ENCODE measurements around the gene CALR. TPM values are rescaled to one million over a fixed set of nuclear protein-coding genes. Genes with fewer than 3 reads are reported as not detected.

The CALR gene
- total and polyA plus RNA-seq, 2 donors (not counting 3 experiments of a cell fraction or from before 2014, with no cell fraction given), result 1,135 to 1,636 TPM

- dilution Hi-C loops (cut with MboI; ENCODE audit: extremely low pct_ligation_motif_present, low sequenced_read_pairs) (no loop called here), intact Hi-C loops (cut with micrococcal nuclease) (no loop called here)
- ChIA-PET CTCF (no interaction called here), POLR2A (no interaction called here)
- H3K4me1 ChIP-seq (ENCODE audit: control insufficient read depth, extremely low read depth, insufficient read depth, low read length), result peaks cover 28% of the 10 kb centered on the region
- FAIRE-seq (no peak), DNase-seq (ENCODE audit: low read depth, low spot score) (no peak)
- H4K20me1 ChIP-seq (replicated peaks; ENCODE audit: control insufficient read depth, extremely low read depth, insufficient read depth, low read length), result no peaks in the 10 kb centered on the region
- TF ChIP-seq MAX (IDR thresholded peaks at IDR 0.05; ENCODE audit: insufficient read depth, insufficient read length), result no peak
- no peak for TF ChIP-seq POLR2A (IDR thresholded peaks at IDR 0.05; ENCODE audit: low read depth, low read length)
- TF ChIP-seq FOS (IDR thresholded peaks at IDR 0.05; ENCODE audit: borderline replicate concordance, insufficient read depth, low read length), result no peak
- TF ChIP-seq JUN (IDR thresholded peaks at IDR 0.05; ENCODE audit: borderline replicate concordance, insufficient read depth, insufficient read length, low read depth), result no peak
- TF ChIP-seq POLR2AphosphoS5 (IDR thresholded peaks at IDR 0.05; ENCODE audit: insufficient read depth, low read depth, low read length), result no peak
- TF ChIP-seq, protein P1, sequence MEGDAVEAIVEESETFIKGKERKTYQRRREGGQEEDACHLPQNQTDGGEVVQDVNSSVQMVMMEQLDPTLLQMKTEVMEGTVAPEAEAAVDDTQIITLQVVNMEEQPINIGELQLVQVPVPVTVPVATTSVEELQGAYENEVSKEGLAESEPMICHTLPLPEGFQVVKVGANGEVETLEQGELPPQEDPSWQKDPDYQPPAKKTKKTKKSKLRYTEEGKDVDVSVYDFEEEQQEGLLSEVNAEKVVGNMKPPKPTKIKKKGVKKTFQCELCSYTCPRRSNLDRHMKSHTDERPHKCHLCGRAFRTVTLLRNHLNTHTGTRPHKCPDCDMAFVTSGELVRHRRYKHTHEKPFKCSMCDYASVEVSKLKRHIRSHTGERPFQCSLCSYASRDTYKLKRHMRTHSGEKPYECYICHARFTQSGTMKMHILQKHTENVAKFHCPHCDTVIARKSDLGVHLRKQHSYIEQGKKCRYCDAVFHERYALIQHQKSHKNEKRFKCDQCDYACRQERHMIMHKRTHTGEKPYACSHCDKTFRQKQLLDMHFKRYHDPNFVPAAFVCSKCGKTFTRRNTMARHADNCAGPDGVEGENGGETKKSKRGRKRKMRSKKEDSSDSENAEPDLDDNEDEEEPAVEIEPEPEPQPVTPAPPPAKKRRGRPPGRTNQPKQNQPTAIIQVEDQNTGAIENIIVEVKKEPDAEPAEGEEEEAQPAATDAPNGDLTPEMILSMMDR (IDR thresholded peaks at IDR 0.05; ENCODE audit: extremely low read depth in 1 of 2, insufficient read depth in 1 of 2, low read depth in 1 of 2, low read length in 2 of 2), result no peak
- no peak for TF ChIP-seq MYC (IDR thresholded peaks at IDR 0.05; ENCODE audit: low read depth, low read length)
- no peak for TF ChIP-seq GATA2 (IDR thresholded peaks at IDR 0.05; ENCODE audit: insufficient read depth, insufficient read length, low read depth, low read length)
- TF ChIP-seq EZH2 (IDR thresholded peaks at IDR 0.05; ENCODE audit: borderline replicate concordance, low read depth, low read length, severe bottlenecking), result no peak
- no peaks in the 10 kb centered on the region for H3K9me3 ChIP-seq (replicated peaks; ENCODE audit: control insufficient read depth, insufficient read depth, low read length)
- H3K36me3 ChIP-seq (ENCODE audit: control insufficient read depth in 2 of 2, extremely low read depth in 1 of 2, insufficient read depth in 2 of 2, low read length in 2 of 2), result peaks cover 16 to 43% of the 10 kb centered on the region in 2 experiments
- no peaks in the 10 kb centered on the region for H3K27me3 ChIP-seq (ENCODE audit: control insufficient read depth in 2 of 2, insufficient read depth in 2 of 2, low read length in 2 of 2)
- H3K4me3 ChIP-seq (replicated peaks in 1 of 3; ENCODE audit: insufficient read depth in 1 of 3, low read depth in 1 of 3, low read length in 3 of 3), result no peak overlapping the region
- BruUV-seq (replicated peaks), result no TSS peak
- H3K27ac ChIP-seq (ENCODE audit: insufficient read depth, low read depth, low read length), result no peak overlapping the region
- H3K9me1 ChIP-seq (replicated peaks; ENCODE audit: control insufficient read depth, extremely low read depth, insufficient read depth, low read length), result no peaks in the 10 kb centered on the region
- H2AFZ ChIP-seq (ENCODE audit: low read depth, low read length), result no peak overlapping the region
- no peak overlapping the region for H3K4me2 ChIP-seq (ENCODE audit: insufficient read depth, low read length)
- peaks cover 33% of the 10 kb centered on the region for H3K79me2 ChIP-seq (ENCODE audit: control insufficient read depth, insufficient read depth, low read length)
- no peak overlapping the region for H3K9ac ChIP-seq (replicated peaks; ENCODE audit: extremely low read depth, insufficient read depth, low read length)
These were observed 10.4 kb downstream of the CALR start for GRCh38 chr19:12948612-12949362.

All from endothelial cell of umbilical vein (primary cell).